ENCODE measurements around the gene RIMBP3C. TPM values are rescaled to one million over a fixed set of nuclear protein-coding genes. Genes with fewer than 3 reads are reported as not detected.
"Not testable (repeated sequence)": the region's sequence is repeated elsewhere in the genome, so short reads cannot be mapped to it uniquely, and the experiment has no call there.

RIMBP3C gene
- total RNA-seq, 4 donors from 2014 or later = not detected

GRCh38 chr22:21564411-21564810 is 13.2 kb upstream of the RIMBP3C start:
- Histone ChIP-seq H3K9me3 (no peaks in the 10 kb centered on the region), H3K4me3 (no peak overlapping the region), H3K27me3 (peaks cover 0 to 3% (median 0%) of the 10 kb centered on the region in 4 donors), H3K27ac (no peak overlapping the region), H3K4me1 (peaks cover 12 to 16% (median 13%) of the 10 kb centered on the region in 3 donors), H3K36me3 (no peaks in the 10 kb centered on the region)
- whole genome bisulfite sequencing, 2 donors = 88 to 92% methylated on average over 4 to 6 of the region's 6 CpGs
- intact Hi-C loops (cut with DNase I) = no loop called here
- no peak for DNase-seq
- no peak for TF ChIP-seq CTCF (IDR thresholded peaks at IDR 0.05)
- TF ChIP-seq POLR2A (IDR thresholded peaks at IDR 0.05) = no peak

DNA sequence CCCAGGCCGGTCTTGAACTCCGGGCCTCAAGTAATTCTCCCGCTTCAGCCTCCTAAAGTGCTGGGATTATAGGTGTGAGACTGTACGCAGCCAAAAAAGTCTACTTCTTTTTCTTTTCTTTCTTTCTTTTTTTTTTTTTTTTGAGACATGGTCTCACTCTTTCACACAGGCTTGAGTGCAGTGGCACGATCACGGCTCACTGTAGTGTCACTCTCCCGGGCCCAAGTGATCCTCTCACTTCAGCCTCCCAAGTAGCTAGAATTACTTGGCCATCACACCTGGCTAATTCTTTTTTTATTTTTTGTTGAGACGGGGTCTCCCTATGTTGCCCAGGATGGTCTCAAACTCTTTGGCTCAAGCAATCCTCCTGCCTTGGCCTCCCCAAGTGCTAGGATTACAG is 12.7 kb upstream of the RIMBP3C start:
- intact Hi-C loops (cut with DNase I) = no loop called here
- Histone ChIP-seq H3K9me3 (no peaks in the 10 kb centered on the region), H3K36me3 (no peaks in the 10 kb centered on the region), H3K4me1 (peaks cover 7 to 11% (median 8%) of the 10 kb centered on the region in 3 donors), H3K27me3 (peaks cover 0 to 3% (median 0%) of the 10 kb centered on the region in 4 donors), H3K4me3 (no peak overlapping the region), H3K27ac (no peak overlapping the region)
- TF ChIP-seq POLR2A (IDR thresholded peaks at IDR 0.05) (no peak), CTCF (IDR thresholded peaks at IDR 0.05) (no peak)
- 91 to 94% methylated on average over 8 of the region's 8 CpGs for WGBS, 2 donors
- DNase-seq = no peak

- H3K27ac ChIP-seq; H3K36me3 ChIP-seq; H3K27me3 ChIP-seq; DNase-seq; H3K9me3 ChIP-seq; intact Hi-C loops (cut with DNase I); H3K4me3 ChIP-seq; H3K4me1 ChIP-seq: not testable (repeated sequence)
- WGBS, 2 donors = no CpG with 5 or more reads among the region's 3 CpGs
These were observed 9.4 kb upstream of the RIMBP3C start for GRCh38 chr22:21560657-21561056.

- H3K36me3 ChIP-seq; H3K4me3 ChIP-seq; intact Hi-C loops (cut with DNase I); DNase-seq; H3K4me1 ChIP-seq; H3K27me3 ChIP-seq; H3K9me3 ChIP-seq; H3K27ac ChIP-seq: not testable (repeated sequence)
- WGBS, 2 donors = 96% methylated on average over 3 of the region's 10 CpGs; no CpG with 5 or more reads in 1 of the 2 donors
These were observed 8.3 kb upstream of the RIMBP3C start for GRCh38 chr22:21559345-21560125.

DNA sequence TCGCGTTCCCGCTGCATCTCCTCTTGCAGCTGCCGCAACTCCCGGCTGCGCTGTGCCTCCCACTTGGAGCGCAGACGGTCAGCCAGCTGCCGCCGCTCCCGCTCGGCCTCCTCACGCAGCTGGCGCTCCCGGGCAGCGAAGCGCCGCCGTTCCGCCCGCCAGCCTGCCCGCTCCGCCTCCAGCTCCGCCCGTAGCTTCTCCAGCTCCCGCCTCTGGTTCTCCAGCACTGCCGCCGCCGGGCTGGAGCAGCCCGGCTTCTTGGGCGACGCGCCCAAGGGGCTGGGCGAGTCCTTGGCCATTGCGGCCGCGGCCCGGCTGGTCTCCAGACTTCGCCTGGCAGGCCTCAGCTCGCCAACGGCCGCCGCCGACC is 598 bp downstream of the RIMBP3C start:
- DNase-seq; H3K36me3 ChIP-seq; H3K27ac ChIP-seq; H3K9me3 ChIP-seq; H3K27me3 ChIP-seq; H3K4me1 ChIP-seq; intact Hi-C loops (cut with DNase I); H3K4me3 ChIP-seq: not testable (repeated sequence)
- no CpG with 5 or more reads among the region's 44 CpGs for WGBS, 2 donors

GRCh38 chr22:21550008-21550677 is 1.1 kb downstream of the RIMBP3C start:
- H3K36me3 ChIP-seq; DNase-seq; H3K4me1 ChIP-seq; H3K4me3 ChIP-seq; intact Hi-C loops (cut with DNase I); H3K9me3 ChIP-seq; H3K27me3 ChIP-seq; H3K27ac ChIP-seq: not testable (repeated sequence)
- WGBS, 2 donors = no CpG with 5 or more reads among the region's 62 CpGs

GRCh38 chr22:21549558-21549957 is 1.7 kb downstream of the RIMBP3C start:
- H3K4me1 ChIP-seq; H3K27ac ChIP-seq; H3K36me3 ChIP-seq; H3K9me3 ChIP-seq; H3K4me3 ChIP-seq; H3K27me3 ChIP-seq; DNase-seq; intact Hi-C loops (cut with DNase I): not testable (repeated sequence)
- no CpG with 5 or more reads among the region's 38 CpGs for WGBS, 2 donors

GRCh38 chr22:21544432-21545322 is 6.6 kb downstream of the RIMBP3C start:
- H3K27me3 ChIP-seq; H3K36me3 ChIP-seq; H3K27ac ChIP-seq; intact Hi-C loops (cut with DNase I); H3K9me3 ChIP-seq; DNase-seq; H3K4me1 ChIP-seq; H3K4me3 ChIP-seq: not testable (repeated sequence)
- 100% methylated on average over 1 of the region's 17 CpGs; no CpG with 5 or more reads in 1 of the 2 donors for whole genome bisulfite sequencing, 2 donors

- H3K4me1 ChIP-seq; H3K9me3 ChIP-seq; H3K4me3 ChIP-seq; H3K27me3 ChIP-seq; intact Hi-C loops (cut with DNase I); DNase-seq; H3K27ac ChIP-seq; H3K36me3 ChIP-seq: not testable (repeated sequence)
- WGBS, 2 donors = no CpG with 5 or more reads among the region's 7 CpGs
These were observed 11.4 kb downstream of the RIMBP3C start for GRCh38 chr22:21539862-21540261.

DNA sequence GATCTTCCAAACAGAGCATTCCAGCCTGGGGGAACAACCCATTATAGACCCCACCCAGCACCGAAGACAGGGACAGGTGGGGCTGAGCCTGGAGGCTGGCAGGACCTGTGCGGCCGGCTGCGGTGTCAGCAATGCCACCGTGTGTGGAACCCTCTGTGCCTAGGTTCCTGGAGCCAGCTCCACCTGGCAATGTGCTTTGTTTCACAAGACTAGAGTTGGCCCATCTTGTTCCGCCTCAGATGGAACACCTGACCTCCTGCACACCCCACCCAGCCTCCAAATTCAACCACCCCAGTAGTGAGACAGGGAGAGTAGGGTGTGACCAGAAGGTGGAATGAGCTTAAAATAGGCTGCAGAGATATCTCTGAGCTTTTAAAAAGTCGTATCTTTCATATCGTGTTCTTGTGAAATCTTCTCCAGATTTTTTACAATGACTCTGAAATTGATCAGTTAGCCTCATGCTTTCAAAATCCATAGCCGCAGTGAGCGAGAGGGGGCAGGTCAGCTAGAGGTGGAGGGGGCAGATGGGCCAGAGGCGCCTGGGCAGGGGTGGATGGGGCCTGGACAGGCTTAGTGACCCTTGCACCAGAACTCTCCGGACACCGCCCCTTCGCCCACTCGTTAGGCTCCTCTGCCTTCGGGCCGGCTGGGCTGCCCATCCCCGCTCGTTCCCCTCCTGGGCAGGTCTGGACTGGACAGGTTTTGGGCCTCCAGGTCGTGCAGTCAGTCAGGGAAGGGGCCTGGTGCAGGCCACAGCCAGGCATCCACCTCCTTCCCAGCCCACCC is 18.2 kb downstream of the RIMBP3C start:
- H3K27me3 ChIP-seq; H3K9me3 ChIP-seq; H3K36me3 ChIP-seq; H3K4me1 ChIP-seq; DNase-seq; H3K27ac ChIP-seq; intact Hi-C loops (cut with DNase I); H3K4me3 ChIP-seq: not testable (repeated sequence)
- WGBS, 2 donors = no CpG with 5 or more reads among the region's 20 CpGs
